Testis (tissue), 3 donors: Measurements from ENCODE around the gene GIPC2. TPM values are rescaled to one million over a fixed set of nuclear protein-coding genes. Genes with fewer than 3 reads are reported as not detected.
"Not testable (repeated sequence)": the region's sequence is repeated elsewhere in the genome, so short reads cannot be mapped to it uniquely, and the experiment has no call there.

Experiments
- DNase-seq: peaks from one replicate; pipeline ENCODE4 v3.0.0-alpha.2; 2019
- H3K27ac ChIP-seq, 2 donors: fragments of 200-600 bp; sonication (generic); one replicate each; pipeline ENCODE4 v1.5.1; 2019
- H3K27me3 ChIP-seq: fragments of 200-600 bp; sonication (generic); one replicate; pipeline ENCODE4 v1.5.1; 2019
- H3K36me3 ChIP-seq: fragments of 200-600 bp; sonication (generic); one replicate; pipeline ENCODE4 v1.5.1; 2017; ENCODE audit warnings: low read depth; ENCODE audit errors: missing control alignments
- H3K4me1 ChIP-seq: fragments of 200-600 bp; sonication (generic); one replicate; pipeline ENCODE4 v1.5.1; 2019
- H3K4me3 ChIP-seq, 2 donors: fragments of 200-600 bp; sonication (generic); one replicate each; pipeline ENCODE4 v1.5.1; 2017 to 2019
- H3K9me3 ChIP-seq: fragments of 200-600 bp; sonication (generic); one replicate; pipeline ENCODE4 v1.5.1; 2017
- CTCF ChIP-seq, 3 experiments: fragments of 450-650 bp in 2 of 3; fragments of 200-600 bp in 1 of 3; sonication (generic) in 1 of 3; IDR thresholded peaks; one replicate each; pipeline ENCODE4 v1.5.1; 2016 to 2019; ENCODE audit warnings: antibody characterized with exemption in 3 of 3, mild to moderate bottlenecking in 2 of 3, moderate library complexity in 1 of 3
- POLR2A ChIP-seq: fragments of 450-650 bp; IDR thresholded peaks from one replicate; pipeline ENCODE4 v1.6.1; 2017; ENCODE audit warnings: antibody characterized with exemption, mild to moderate bottlenecking, moderate library complexity
- WGBS, 2 donors: methylation state at CpG; one replicate each; pipeline ENCODE4 v1.1.5; 2018; 5-methylcytosine and 5-hydroxymethylcytosine counted together
- intact Hi-C: fragments of 100-400 bp; cut with DNase I; formaldehyde crosslinking; loops from one replicate; pipeline ENCODE4 v1.15.1; 2023; ENCODE audit warnings: low total_unique reads
- polyA plus RNA-seq: library from polyadenylated mRNA; stranded (reverse); fragments of 350-450 nt; fragmentation: Illumina TruSeq; extraction: RNeasy Lipid Tissue Mini Kit (QIAGEN cat#74804); gene quantifications from one replicate; pipeline ENCODE4 v1.2.3, GENCODE V29; 2014; ENCODE audit warnings: low read depth, low replicate concordance; ENCODE audit not compliant: insufficient read depth
- total RNA-seq, 2 donors: library from RNA; depleted of rRNA; stranded (reverse); fragments of >200 nt; gene quantifications; one replicate each; pipeline ENCODE4 v1.2.3, GENCODE V29; 2016

Gene GIPC2
- total and polyA plus RNA-seq, 3 donors from 2014 or later: 1.9 to 2.4 (median 2.0) TPM

GRCh38 chr1:78015148-78015547, 30.6 kb upstream of the GIPC2 start:
- H3K36me3 ChIP-seq: no peaks in the 10 kb centered on the region
- intact Hi-C loops: no loop called here
- TF ChIP-seq POLR2A: no peak
- TF ChIP-seq CTCF (IDR thresholded peaks at IDR 0.05): no peak
- H3K4me1 ChIP-seq: peaks cover 2% of the 10 kb centered on the region
- H3K27me3 ChIP-seq: no peaks in the 10 kb centered on the region
- no peaks in the 10 kb centered on the region for H3K9me3 ChIP-seq
- no peak overlapping the region for H3K27ac ChIP-seq
- DNase-seq: no peak
- no peak overlapping the region for H3K4me3 ChIP-seq

- no peak for DNase-seq
- H3K27me3 ChIP-seq: no peaks in the 10 kb centered on the region
- H3K9me3 ChIP-seq: no peaks in the 10 kb centered on the region
- no peak overlapping the region for H3K27ac ChIP-seq
- no peaks in the 10 kb centered on the region for H3K4me1 ChIP-seq
- TF ChIP-seq CTCF (IDR thresholded peaks at IDR 0.05) (no peak), POLR2A (no peak)
- intact Hi-C loops: no loop called here
- 94 to 97% methylated on average over 1 of the region's 1 CpG for WGBS, 2 donors
- H3K36me3 ChIP-seq: no peaks in the 10 kb centered on the region
- H3K4me3 ChIP-seq: no peak overlapping the region
These were observed 26.7 kb upstream of the GIPC2 start for GRCh38 chr1:78019024-78019423.

DNA sequence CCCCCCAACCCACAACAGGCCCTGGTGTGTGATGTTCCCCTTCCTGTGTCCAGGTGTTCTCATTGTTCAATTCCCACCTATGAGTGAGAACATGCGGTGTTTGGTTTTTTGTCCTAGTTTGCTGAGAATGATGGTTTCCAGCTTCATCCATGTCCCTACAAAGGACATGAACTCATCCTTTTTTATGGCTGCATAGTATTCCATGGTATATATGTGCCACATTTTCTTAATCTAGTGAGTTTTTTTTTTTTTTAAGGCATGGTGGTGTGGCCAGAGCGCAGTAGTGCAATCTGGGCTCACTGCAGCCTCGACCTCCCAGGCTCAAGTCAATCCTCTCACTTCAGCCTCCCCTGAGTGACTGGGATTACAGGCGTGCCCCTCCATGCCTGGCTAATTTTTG, 24.6 kb upstream of the GIPC2 start:
- H3K27me3 ChIP-seq, H3K4me1 ChIP-seq, H3K9me3 ChIP-seq, H3K36me3 ChIP-seq, DNase-seq, H3K27ac ChIP-seq, intact Hi-C loops, H3K4me3 ChIP-seq: not testable (repeated sequence)
- 94 to 96% methylated on average over 4 of the region's 4 CpGs for WGBS, 2 donors

DNA sequence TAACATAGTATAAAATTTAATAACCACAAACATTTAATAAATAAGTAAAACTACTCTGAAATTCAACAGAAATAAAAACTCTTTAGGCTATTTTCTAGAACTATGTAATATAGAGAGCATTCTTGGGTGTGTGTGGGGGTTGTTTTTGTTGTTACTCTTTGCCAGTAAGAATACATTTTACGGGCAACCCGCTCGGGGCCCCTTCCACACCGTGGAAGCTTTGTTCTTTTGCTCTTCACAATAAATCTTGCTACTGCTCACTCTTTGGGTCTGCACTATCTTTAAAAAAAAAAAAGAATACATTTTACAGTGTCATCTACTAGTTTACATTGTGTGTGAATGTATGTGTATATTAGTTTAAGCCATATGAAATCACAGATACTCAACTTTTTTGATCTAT, 16.0 kb upstream of the GIPC2 start:
- no peaks in the 10 kb centered on the region for H3K36me3 ChIP-seq
- 66 to 71% methylated on average over 4 of the region's 4 CpGs for WGBS, 2 donors
- no peak overlapping the region for H3K27ac ChIP-seq
- no peaks in the 10 kb centered on the region for H3K27me3 ChIP-seq
- no peak overlapping the region for H3K4me3 ChIP-seq
- no peak for DNase-seq
- H3K4me1 ChIP-seq: no peaks in the 10 kb centered on the region
- intact Hi-C loops: no loop called here
- TF ChIP-seq POLR2A (no peak), CTCF (IDR thresholded peaks at IDR 0.05) (no peak)
- H3K9me3 ChIP-seq: no peaks in the 10 kb centered on the region

GRCh38 chr1:78032996-78033796, 12.6 kb upstream of the GIPC2 start:
- intact Hi-C loops: no loop called here
- H3K4me3 ChIP-seq: no peak overlapping the region
- H3K9me3 ChIP-seq: no peaks in the 10 kb centered on the region
- DNase-seq: no peak
- no peaks in the 10 kb centered on the region for H3K27me3 ChIP-seq
- no peaks in the 10 kb centered on the region for H3K36me3 ChIP-seq
- no peak overlapping the region for H3K27ac ChIP-seq
- TF ChIP-seq POLR2A (no peak), CTCF (IDR thresholded peaks at IDR 0.05) (no peak)
- 70 to 86% methylated on average over 4 of the region's 4 CpGs for WGBS, 2 donors
- H3K4me1 ChIP-seq: no peaks in the 10 kb centered on the region
